GM23338 (cell line): ENCODE results near the gene CTXN1. TPM values are rescaled to one million over a fixed set of nuclear protein-coding genes. Genes with fewer than 3 reads are reported as not detected.
A peak's percentile ranks its signal among the peaks of the same experiment; 100 is the strongest.

Experiments
- ATAC-seq: fragments of 200-7000 bp; cut with Tn5 transposase; 3 replicates; pipeline ENCODE4 v1.9.1; 2020
- DNase-seq: peaks from one replicate; pipeline ENCODE4 v3.0.0-alpha.2; 2015; ENCODE audit warnings: low spot score
- H2AFZ ChIP-seq: fragments of 200-600 bp; sonication (generic); 2 replicates; pipeline ENCODE4 v1.8.0; 2016; ENCODE audit warnings: antibody characterized with exemption, mild to moderate bottlenecking, moderate library complexity
- H3F3A ChIP-seq: fragments of 200-600 bp; sonication (generic); replicated peaks from 2 replicates; pipeline ENCODE4 v1.8.0; 2017; ENCODE audit warnings: antibody characterized with exemption, mixed run types, low read depth
- H3K27ac ChIP-seq: fragments of 200-600 bp; sonication (generic); 2 replicates; pipeline ENCODE4 v1.6.1; 2016; ENCODE audit warnings: low read depth
- H3K27me3 ChIP-seq: fragments of 200-600 bp; sonication (generic); 2 replicates; pipeline ENCODE4 v1.8.0; 2016; ENCODE audit warnings: mild to moderate bottlenecking, mixed run types, moderate library complexity; ENCODE audit not compliant: insufficient read depth
- H3K36me3 ChIP-seq: fragments of 200-600 bp; sonication (generic); 2 replicates; pipeline ENCODE4 v1.8.0; 2016; ENCODE audit warnings: mild to moderate bottlenecking; ENCODE audit not compliant: insufficient read depth
- H3K4me1 ChIP-seq: fragments of 200-600 bp; sonication (generic); 2 replicates; pipeline ENCODE4 v1.8.0; 2016; ENCODE audit warnings: mild to moderate bottlenecking, moderate library complexity; ENCODE audit not compliant: insufficient read depth
- H3K4me2 ChIP-seq: fragments of 200-600 bp; sonication (generic); 2 replicates; pipeline ENCODE4 v1.7.1; 2017; ENCODE audit warnings: mixed run types
- H3K4me3 ChIP-seq: fragments of 200-600 bp; sonication (generic); 2 replicates; pipeline ENCODE4 v1.6.1; 2016; ENCODE audit warnings: mixed run types
- H3K79me2 ChIP-seq: fragments of 200-600 bp; sonication (generic); replicated peaks from 2 replicates; pipeline ENCODE4 v1.8.0; 2017; ENCODE audit warnings: mild to moderate bottlenecking; ENCODE audit not compliant: insufficient read depth
- H3K9me2 ChIP-seq: fragments of 200-600 bp; sonication (generic); 2 replicates; pipeline ENCODE4 v1.8.0; 2017; ENCODE audit not compliant: insufficient read depth
- H4K20me1 ChIP-seq: fragments of 200-600 bp; sonication (generic); replicated peaks from 2 replicates; pipeline ENCODE4 v1.8.0; 2017; ENCODE audit warnings: mild to moderate bottlenecking; ENCODE audit not compliant: insufficient read depth
- H3K27ac Mint-ChIP-seq: 2 replicates; pipeline ENCODE4 v1.8.0; 2020; ENCODE audit warnings: inconsistent platforms, mild to moderate bottlenecking, moderate library complexity, mixed read lengths
- H3K27me3 Mint-ChIP-seq: 3 replicates; pipeline ENCODE4 v1.8.0; 2022; ENCODE audit warnings: low read depth, mild to moderate bottlenecking, moderate library complexity, mixed read lengths, inconsistent platforms; ENCODE audit not compliant: insufficient read depth, poor library complexity
- H3K36me3 Mint-ChIP-seq: 3 replicates; pipeline ENCODE4 v1.8.0; 2021; ENCODE audit warnings: low read depth, mild to moderate bottlenecking, inconsistent platforms, moderate library complexity, mixed read lengths
- H3K4me1 Mint-ChIP-seq: 3 replicates; pipeline ENCODE4 v1.8.0; 2020; ENCODE audit warnings: mild to moderate bottlenecking, inconsistent platforms, mixed read lengths
- H3K4me3 Mint-ChIP-seq: 3 replicates; pipeline ENCODE4 v1.8.0; 2021; ENCODE audit warnings: moderate library complexity, mild to moderate bottlenecking, inconsistent platforms, mixed read lengths
- H3K9me3 Mint-ChIP-seq: 3 replicates; pipeline ENCODE4 v1.8.0; 2020; ENCODE audit warnings: moderate library complexity, mild to moderate bottlenecking, inconsistent platforms, mixed read lengths
- CREB1 ChIP-seq: fragments of 250-450 bp; sonication (Bioruptor Pico); IDR thresholded peaks from 2 replicates; pipeline ENCODE4 v1.5.0; 2020; ENCODE audit warnings: low read depth, mild to moderate bottlenecking, moderate library complexity
- CTCF ChIP-seq, 2 experiments: fragments of 200-600 bp in 1 of 2; sonication (generic) in 1 of 2; conservative IDR thresholded peaks; 2 replicates each; pipeline versions ENCODE4 v1.5.1 to v1.6.1; 2016 to 2017; ENCODE audit warnings: antibody characterized with exemption in 2 of 2, low read depth in 2 of 2, mild to moderate bottlenecking in 2 of 2, moderate library complexity in 1 of 2
- ETS1 ChIP-seq: IDR thresholded peaks from 2 replicates; pipeline ENCODE4 v1.6.1; 2016; ENCODE audit warnings: antibody characterized with exemption
- EZH2 ChIP-seq: fragments of 200-600 bp; sonication (generic); IDR thresholded peaks from one replicate; pipeline ENCODE4 v1.8.0; 2017; ENCODE audit warnings: antibody characterized with exemption, mild to moderate bottlenecking, low read depth; ENCODE audit not compliant: unreplicated experiment
- EZH2phosphoT487 ChIP-seq: fragments of 200-600 bp; sonication (generic); IDR thresholded peaks from one replicate; pipeline ENCODE4 v1.8.1; 2018; ENCODE audit warnings: antibody characterized with exemption; ENCODE audit not compliant: unreplicated experiment
- JUNB ChIP-seq: IDR thresholded peaks from one replicate; pipeline ENCODE4 v1.6.1; 2016; ENCODE audit warnings: antibody characterized with exemption; ENCODE audit not compliant: unreplicated experiment
- NANOG ChIP-seq: IDR thresholded peaks from 2 replicates; pipeline ENCODE4 v1.6.1; 2016; ENCODE audit warnings: antibody characterized with exemption, borderline replicate concordance
- POLR2AphosphoS5 ChIP-seq: IDR thresholded peaks from 2 replicates; pipeline ENCODE4 v1.6.1; 2016; ENCODE audit warnings: antibody characterized with exemption, low read depth
- STAT1 ChIP-seq: IDR thresholded peaks from one replicate; pipeline ENCODE4 v1.6.1; 2016; ENCODE audit warnings: antibody characterized with exemption; ENCODE audit not compliant: unreplicated experiment
- ZNF114 ChIP-seq: fragments of 250-450 bp; sonication (Bioruptor Pico); IDR thresholded peaks from 2 replicates; pipeline ENCODE4 v1.5.0; 2020; ENCODE audit warnings: mild to moderate bottlenecking, moderate library complexity
- ZNF331 ChIP-seq: fragments of 250-450 bp; sonication (Bioruptor Pico); IDR thresholded peaks from 2 replicates; pipeline ENCODE4 v1.5.0; 2020; ENCODE audit warnings: low read depth, mild to moderate bottlenecking, moderate library complexity
- polyA plus RNA-seq: library from polyadenylated mRNA; unstranded; fragments of >200 nt; fragmentation: Nextera tagmentation; extraction: Ambion mirVana; gene quantifications from 2 replicates; pipeline ENCODE4 v1.2.1, GENCODE V29; 2016
- total RNA-seq: library from RNA; depleted of rRNA; stranded (reverse); fragments of >200 nt; shearing (Covaris generic); gene quantifications from 2 replicates; pipeline ENCODE4 v1.2.3, GENCODE V29; 2014
- TF ChIP-seq, protein P1 (sequence below): IDR thresholded peaks from one replicate; pipeline ENCODE4 v1.6.1; 2018; ENCODE audit warnings: antibody characterized with exemption; ENCODE audit not compliant: unreplicated experiment
- TF ChIP-seq, protein P2 (sequence below): fragments of 250-450 bp; sonication (Bioruptor Pico); IDR thresholded peaks from 2 replicates; pipeline ENCODE4 v1.5.0; 2020; ENCODE audit warnings: mild to moderate bottlenecking, moderate library complexity

CTXN1 gene
- total and polyA plus RNA-seq, 2 experiments from 2014 or later: 22.5 to 52.4 TPM

GRCh38 chr19:7968796-7969554, 43.0 kb upstream of the CTXN1 start:
- no peak overlapping the region for H3K4me3 ChIP-seq
- H3K4me1 ChIP-seq: peaks cover 15% of the 10 kb centered on the region
- no peak overlapping the region; the same call in 2 of the 3 replicates for H3K4me3 Mint-ChIP-seq
- H3K79me2 ChIP-seq: no peaks in the 10 kb centered on the region; the same call in 1 of the 2 replicates
- peak overlapping the region; percentile 27 for H3K27ac ChIP-seq
- peaks cover 70% of the 10 kb centered on the region for H3K36me3 Mint-ChIP-seq
- ATAC-seq (no peak), DNase-seq (no peak)
- peaks cover 37% of the 10 kb centered on the region; the same call in 1 of the 2 replicates for H4K20me1 ChIP-seq
- peaks cover 23% of the 10 kb centered on the region for H3K4me1 Mint-ChIP-seq
- H2AFZ ChIP-seq: no peak overlapping the region
- peak overlapping the region; percentile 29 for H3K4me2 ChIP-seq
- H3K9me2 ChIP-seq: no peaks in the 10 kb centered on the region
- no peaks in the 10 kb centered on the region for H3K27me3 ChIP-seq
- peaks cover 23% of the 10 kb centered on the region for H3K27me3 Mint-ChIP-seq
- peaks cover 35% of the 10 kb centered on the region for H3K36me3 ChIP-seq
- TF ChIP-seq ZNF114 (CRISPR knock-in tag) (no peak), STAT1 (no peak), ZNF331 (no peak), JUNB (no peak), CREB1 (no peak), CTCF (conservative IDR thresholded peaks at IDR 0.05; ENCODE audit: low read depth in 2 of 2) (no peak), EZH2phosphoT487 (no peak), NANOG (no peak), POLR2AphosphoS5 (no peak), EZH2 (no peak), ETS1 (no peak)
- TF ChIP-seq, protein P1, sequence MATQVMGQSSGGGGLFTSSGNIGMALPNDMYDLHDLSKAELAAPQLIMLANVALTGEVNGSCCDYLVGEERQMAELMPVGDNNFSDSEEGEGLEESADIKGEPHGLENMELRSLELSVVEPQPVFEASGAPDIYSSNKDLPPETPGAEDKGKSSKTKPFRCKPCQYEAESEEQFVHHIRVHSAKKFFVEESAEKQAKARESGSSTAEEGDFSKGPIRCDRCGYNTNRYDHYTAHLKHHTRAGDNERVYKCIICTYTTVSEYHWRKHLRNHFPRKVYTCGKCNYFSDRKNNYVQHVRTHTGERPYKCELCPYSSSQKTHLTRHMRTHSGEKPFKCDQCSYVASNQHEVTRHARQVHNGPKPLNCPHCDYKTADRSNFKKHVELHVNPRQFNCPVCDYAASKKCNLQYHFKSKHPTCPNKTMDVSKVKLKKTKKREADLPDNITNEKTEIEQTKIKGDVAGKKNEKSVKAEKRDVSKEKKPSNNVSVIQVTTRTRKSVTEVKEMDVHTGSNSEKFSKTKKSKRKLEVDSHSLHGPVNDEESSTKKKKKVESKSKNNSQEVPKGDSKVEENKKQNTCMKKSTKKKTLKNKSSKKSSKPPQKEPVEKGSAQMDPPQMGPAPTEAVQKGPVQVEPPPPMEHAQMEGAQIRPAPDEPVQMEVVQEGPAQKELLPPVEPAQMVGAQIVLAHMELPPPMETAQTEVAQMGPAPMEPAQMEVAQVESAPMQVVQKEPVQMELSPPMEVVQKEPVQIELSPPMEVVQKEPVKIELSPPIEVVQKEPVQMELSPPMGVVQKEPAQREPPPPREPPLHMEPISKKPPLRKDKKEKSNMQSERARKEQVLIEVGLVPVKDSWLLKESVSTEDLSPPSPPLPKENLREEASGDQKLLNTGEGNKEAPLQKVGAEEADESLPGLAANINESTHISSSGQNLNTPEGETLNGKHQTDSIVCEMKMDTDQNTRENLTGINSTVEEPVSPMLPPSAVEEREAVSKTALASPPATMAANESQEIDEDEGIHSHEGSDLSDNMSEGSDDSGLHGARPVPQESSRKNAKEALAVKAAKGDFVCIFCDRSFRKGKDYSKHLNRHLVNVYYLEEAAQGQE: no peak
- TF ChIP-seq, protein P2, sequence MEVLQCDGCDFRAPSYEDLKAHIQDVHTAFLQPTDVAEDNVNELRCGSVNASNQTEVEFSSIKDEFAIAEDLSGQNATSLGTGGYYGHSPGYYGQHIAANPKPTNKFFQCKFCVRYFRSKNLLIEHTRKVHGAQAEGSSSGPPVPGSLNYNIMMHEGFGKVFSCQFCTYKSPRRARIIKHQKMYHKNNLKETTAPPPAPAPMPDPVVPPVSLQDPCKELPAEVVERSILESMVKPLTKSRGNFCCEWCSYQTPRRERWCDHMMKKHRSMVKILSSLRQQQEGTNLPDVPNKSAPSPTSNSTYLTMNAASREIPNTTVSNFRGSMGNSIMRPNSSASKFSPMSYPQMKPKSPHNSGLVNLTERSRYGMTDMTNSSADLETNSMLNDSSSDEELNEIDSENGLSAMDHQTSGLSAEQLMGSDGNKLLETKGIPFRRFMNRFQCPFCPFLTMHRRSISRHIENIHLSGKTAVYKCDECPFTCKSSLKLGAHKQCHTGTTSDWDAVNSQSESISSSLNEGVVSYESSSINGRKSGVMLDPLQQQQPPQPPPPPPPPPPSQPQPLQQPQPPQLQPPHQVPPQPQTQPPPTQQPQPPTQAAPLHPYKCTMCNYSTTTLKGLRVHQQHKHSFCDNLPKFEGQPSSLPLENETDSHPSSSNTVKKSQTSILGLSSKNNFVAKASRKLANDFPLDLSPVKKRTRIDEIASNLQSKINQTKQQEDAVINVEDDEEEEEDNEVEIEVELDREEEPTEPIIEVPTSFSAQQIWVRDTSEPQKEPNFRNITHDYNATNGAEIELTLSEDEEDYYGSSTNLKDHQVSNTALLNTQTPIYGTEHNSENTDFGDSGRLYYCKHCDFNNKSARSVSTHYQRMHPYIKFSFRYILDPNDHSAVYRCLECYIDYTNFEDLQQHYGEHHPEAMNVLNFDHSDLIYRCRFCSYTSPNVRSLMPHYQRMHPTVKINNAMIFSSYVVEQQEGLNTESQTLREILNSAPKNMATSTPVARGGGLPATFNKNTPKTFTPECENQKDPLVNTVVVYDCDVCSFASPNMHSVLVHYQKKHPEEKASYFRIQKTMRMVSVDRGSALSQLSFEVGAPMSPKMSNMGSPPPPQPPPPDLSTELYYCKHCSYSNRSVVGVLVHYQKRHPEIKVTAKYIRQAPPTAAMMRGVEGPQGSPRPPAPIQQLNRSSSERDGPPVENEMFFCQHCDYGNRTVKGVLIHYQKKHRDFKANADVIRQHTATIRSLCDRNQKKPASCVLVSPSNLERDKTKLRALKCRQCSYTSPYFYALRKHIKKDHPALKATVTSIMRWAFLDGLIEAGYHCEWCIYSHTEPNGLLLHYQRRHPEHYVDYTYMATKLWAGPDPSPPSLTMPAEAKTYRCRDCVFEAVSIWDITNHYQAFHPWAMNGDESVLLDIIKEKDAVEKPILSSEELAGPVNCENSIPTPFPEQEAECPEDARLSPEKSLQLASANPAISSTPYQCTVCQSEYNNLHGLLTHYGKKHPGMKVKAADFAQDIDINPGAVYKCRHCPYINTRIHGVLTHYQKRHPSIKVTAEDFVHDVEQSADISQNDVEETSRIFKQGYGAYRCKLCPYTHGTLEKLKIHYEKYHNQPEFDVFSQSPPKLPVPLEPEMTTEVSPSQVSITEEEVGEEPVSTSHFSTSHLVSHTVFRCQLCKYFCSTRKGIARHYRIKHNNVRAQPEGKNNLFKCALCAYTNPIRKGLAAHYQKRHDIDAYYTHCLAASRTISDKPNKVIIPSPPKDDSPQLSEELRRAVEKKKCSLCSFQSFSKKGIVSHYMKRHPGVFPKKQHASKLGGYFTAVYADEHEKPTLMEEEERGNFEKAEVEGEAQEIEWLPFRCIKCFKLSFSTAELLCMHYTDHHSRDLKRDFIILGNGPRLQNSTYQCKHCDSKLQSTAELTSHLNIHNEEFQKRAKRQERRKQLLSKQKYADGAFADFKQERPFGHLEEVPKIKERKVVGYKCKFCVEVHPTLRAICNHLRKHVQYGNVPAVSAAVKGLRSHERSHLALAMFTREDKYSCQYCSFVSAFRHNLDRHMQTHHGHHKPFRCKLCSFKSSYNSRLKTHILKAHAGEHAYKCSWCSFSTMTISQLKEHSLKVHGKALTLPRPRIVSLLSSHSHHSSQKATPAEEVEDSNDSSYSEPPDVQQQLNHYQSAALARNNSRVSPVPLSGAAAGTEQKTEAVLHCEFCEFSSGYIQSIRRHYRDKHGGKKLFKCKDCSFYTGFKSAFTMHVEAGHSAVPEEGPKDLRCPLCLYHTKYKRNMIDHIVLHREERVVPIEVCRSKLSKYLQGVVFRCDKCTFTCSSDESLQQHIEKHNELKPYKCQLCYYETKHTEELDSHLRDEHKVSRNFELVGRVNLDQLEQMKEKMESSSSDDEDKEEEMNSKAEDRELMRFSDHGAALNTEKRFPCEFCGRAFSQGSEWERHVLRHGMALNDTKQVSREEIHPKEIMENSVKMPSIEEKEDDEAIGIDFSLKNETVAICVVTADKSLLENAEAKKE (CRISPR knock-in tag): no peak
- H3F3A ChIP-seq: peaks cover 49% of the 10 kb centered on the region
- H3K9me3 Mint-ChIP-seq: no peaks in the 10 kb centered on the region
- peak overlapping the region; percentile 42 for H3K27ac Mint-ChIP-seq
